ENCODE data around the gene CPNE5. TPM values are rescaled to one million over a fixed set of nuclear protein-coding genes. Genes with fewer than 3 reads are reported as not detected.
"Not testable (repeated sequence)": the region's sequence is repeated elsewhere in the genome, so short reads cannot be mapped to it uniquely, and the experiment has no call there.

Gene CPNE5
- total RNA-seq, 4 donors from 2014 or later: 0.23 to 1.1 (median 0.81) TPM; not detected in 1

- no peak for TF ChIP-seq POLR2A (IDR thresholded peaks at IDR 0.05)
- no peak for TF ChIP-seq CTCF (IDR thresholded peaks at IDR 0.05)
- intact Hi-C loops (cut with DNase I; ENCODE audit: low total_unique reads): no loop called here
- no peak for DNase-seq (ENCODE audit: low spot score in 2 of 2)
- no peak overlapping the region for H3K4me3 ChIP-seq (ENCODE audit: low read depth, poor library complexity, severe bottlenecking)
- WGBS, 2 donors: 60 to 86% methylated on average over 1 of the region's 1 CpG
Measured at GRCh38 chr6:36706339-36706738, 132.9 kb downstream of the CPNE5 start.

GRCh38 chr6:36704961-36705577, 134.2 kb downstream of the CPNE5 start:
- DNase-seq (ENCODE audit: low spot score in 2 of 2); intact Hi-C loops (cut with DNase I; ENCODE audit: low total_unique reads); H3K4me3 ChIP-seq (ENCODE audit: low read depth, poor library complexity, severe bottlenecking): not testable (repeated sequence)
- WGBS, 2 donors: 71 to 77% methylated on average over 7 of the region's 7 CpGs

DNA sequence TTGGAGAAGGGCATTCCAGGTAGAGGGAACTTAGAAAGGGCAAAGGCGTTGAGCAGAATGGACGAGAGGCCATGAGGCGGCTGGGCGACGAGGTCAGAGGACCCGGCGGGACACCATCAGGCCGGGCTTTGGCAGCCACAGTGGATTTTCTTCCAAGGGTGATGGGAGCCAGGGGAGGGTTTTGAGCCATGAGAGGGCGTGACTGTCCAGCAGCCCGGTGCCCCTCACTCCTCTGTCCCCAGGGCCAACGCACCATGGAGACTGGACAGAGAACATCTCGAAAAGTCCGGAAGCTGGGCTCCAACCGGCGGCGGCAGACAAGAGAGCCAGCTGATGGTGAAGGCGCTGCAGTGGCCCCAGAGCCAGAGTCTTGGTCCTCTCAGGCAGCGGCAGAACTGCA, 135.3 kb downstream of the CPNE5 start:
- 92 to 95% methylated on average over 18 of the region's 18 CpGs for WGBS, 2 donors
- intact Hi-C loops (cut with DNase I; ENCODE audit: low total_unique reads): no loop called here
- DNase-seq (ENCODE audit: low spot score in 2 of 2): peak in 1 of 2 donors; percentile 76
- H3K4me3 ChIP-seq (ENCODE audit: low read depth, poor library complexity, severe bottlenecking): no peak overlapping the region
- no peak for TF ChIP-seq POLR2A (IDR thresholded peaks at IDR 0.05)
- no peak for TF ChIP-seq CTCF (IDR thresholded peaks at IDR 0.05)

DNA sequence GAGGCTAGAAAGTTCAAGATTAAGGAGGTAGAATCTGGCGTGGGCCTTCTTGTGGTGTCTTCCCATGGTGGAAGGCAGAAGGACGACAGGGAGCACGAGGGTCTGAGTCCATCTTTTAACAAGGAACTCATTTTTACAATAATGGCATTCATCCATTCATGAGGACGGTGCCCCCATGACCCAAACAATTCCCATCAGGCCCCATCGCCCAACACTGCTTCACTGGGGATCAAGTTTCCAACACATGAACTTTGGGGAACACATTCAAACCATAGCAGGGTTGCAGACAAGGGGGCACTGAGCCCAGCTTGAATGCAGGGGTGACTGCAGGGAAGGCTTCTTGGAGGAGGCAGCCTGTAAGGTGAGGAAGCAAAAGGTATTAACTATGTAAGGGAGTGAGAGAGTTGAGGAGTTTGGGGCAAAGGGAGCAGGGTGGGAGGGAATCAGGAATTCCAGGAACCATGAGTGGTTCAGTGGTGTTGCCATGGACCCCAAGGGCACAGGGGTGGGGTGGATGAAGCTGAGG, 136.1 kb downstream of the CPNE5 start:
- intact Hi-C loops (cut with DNase I; ENCODE audit: low total_unique reads): no loop called here
- no peak for TF ChIP-seq CTCF (IDR thresholded peaks at IDR 0.05)
- no peak for TF ChIP-seq POLR2A (IDR thresholded peaks at IDR 0.05)
- no peak overlapping the region for H3K4me3 ChIP-seq (ENCODE audit: low read depth, poor library complexity, severe bottlenecking)
- peak in 1 of 2 donors; percentile 79 for DNase-seq (ENCODE audit: low spot score in 2 of 2)
- 97 to 98% methylated on average over 5 of the region's 5 CpGs for WGBS, 2 donors

DNA sequence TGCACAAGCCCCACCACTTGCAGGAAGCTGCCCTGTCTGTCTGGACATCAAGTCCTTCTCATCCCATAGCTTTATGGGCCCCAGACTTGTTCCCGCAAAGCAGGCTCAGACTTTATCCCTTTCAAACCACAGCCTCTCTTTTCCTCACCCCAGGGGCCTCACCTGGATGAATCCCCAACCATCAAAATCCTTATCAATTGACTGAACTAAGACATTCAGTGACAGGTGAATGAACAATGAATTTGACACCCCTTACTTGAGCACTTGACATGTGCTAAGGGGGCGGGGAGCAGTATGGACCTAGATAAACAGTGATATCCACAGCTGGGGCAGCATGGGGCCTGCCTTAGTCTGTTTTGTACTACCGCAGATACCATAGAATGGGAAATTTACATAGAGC, 136.6 kb downstream of the CPNE5 start:
- no peak overlapping the region for H3K4me3 ChIP-seq (ENCODE audit: low read depth, poor library complexity, severe bottlenecking)
- 91 to 95% methylated on average over 3 of the region's 3 CpGs for WGBS, 2 donors
- no peak for TF ChIP-seq POLR2A (IDR thresholded peaks at IDR 0.05)
- TF ChIP-seq CTCF (IDR thresholded peaks at IDR 0.05): no peak
- intact Hi-C loops (cut with DNase I; ENCODE audit: low total_unique reads): no loop called here
- DNase-seq (ENCODE audit: low spot score in 2 of 2): peak in 1 of 2 donors; percentile 64

DNA sequence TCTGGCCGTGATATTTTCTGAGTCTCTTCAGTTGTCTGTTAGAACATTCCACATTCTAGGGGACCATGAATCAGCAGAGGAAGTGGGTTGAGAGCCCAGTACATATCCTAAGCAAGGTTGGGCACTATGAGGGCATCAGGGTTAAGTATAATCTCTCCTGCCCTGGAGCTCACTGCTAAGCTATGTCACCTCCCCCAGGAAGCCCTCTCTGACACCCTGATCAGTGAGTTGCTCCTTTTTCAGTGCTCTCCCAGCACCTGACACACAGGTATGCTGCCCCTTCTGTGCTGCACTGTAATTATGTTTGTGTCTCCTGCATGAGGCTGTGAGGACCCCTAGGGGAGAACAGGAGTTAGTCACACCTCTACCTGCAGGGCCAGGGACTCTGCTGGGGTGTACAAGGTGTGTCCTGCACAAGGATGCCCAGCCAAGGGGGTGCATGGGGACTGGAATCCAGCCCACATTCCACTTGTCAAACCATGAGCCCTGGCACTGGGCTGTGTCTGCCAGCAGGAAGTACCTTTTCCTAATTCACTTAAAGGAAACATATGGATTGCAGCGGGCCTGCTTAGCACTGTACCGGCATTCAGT, 137.7 kb downstream of the CPNE5 start:
- TF ChIP-seq CTCF (IDR thresholded peaks at IDR 0.05): no peak
- TF ChIP-seq POLR2A (IDR thresholded peaks at IDR 0.05): no peak
- intact Hi-C loops (cut with DNase I; ENCODE audit: low total_unique reads): no loop called here
- DNase-seq (ENCODE audit: low spot score in 2 of 2): peak in 1 of 2 donors; percentile 61
- 68 to 77% methylated on average over 3 of the region's 3 CpGs for WGBS, 2 donors
- no peak overlapping the region for H3K4me3 ChIP-seq (ENCODE audit: low read depth, poor library complexity, severe bottlenecking)
